Mesenchymal stem cell (in vitro differentiated cells and primary cell): Measurements from ENCODE around the gene PRDM1.
"Not testable (repeated sequence)": the region's sequence is repeated elsewhere in the genome, so short reads cannot be mapped to it uniquely, and the experiment has no call there.

ENCODE experiments used
- DNase-seq: peaks from one replicate; pipeline ENCODE4 v3.0.0-alpha.2; 2013
- H2AFZ ChIP-seq: one replicate; pipeline ENCODE4 v1.6.1; 2013; ENCODE audit warnings: low read depth, mild to moderate bottlenecking, control low read depth, inconsistent platforms, low read length, moderate library complexity
- H2AK5ac ChIP-seq: 2 replicates; pipeline ENCODE4 v1.6.1; 2013; ENCODE audit warnings: low read length, moderate library complexity, mild to moderate bottlenecking, inconsistent platforms; ENCODE audit not compliant: severe bottlenecking
- H2BK120ac ChIP-seq: one replicate; pipeline ENCODE4 v1.6.1; 2013; ENCODE audit warnings: low read depth, mild to moderate bottlenecking, inconsistent platforms, low read length, moderate library complexity
- H2BK12ac ChIP-seq, 2 experiments: one replicate each; pipeline ENCODE4 v1.6.1; 2013; ENCODE audit warnings: inconsistent platforms in 2 of 2, low read length in 2 of 2, mild to moderate bottlenecking in 2 of 2, moderate library complexity in 2 of 2, control low read depth in 1 of 2
- H2BK15ac ChIP-seq: one replicate; pipeline ENCODE4 v1.6.1; 2013; ENCODE audit warnings: mild to moderate bottlenecking, low read depth, inconsistent platforms; ENCODE audit not compliant: poor library complexity, severe bottlenecking
- H2BK5ac ChIP-seq: 2 replicates; pipeline ENCODE4 v1.6.1; 2013; ENCODE audit warnings: low read depth, mild to moderate bottlenecking, low read length, control low read depth, inconsistent platforms; ENCODE audit not compliant: poor library complexity, severe bottlenecking
- H3K14ac ChIP-seq, 2 experiments: one replicate each; pipeline ENCODE4 v1.6.1; 2013; ENCODE audit warnings: inconsistent platforms in 2 of 2, low read length in 2 of 2, control low read depth in 1 of 2, mild to moderate bottlenecking in 1 of 2, moderate library complexity in 1 of 2
- H3K18ac ChIP-seq, 2 experiments: one replicate each; pipeline ENCODE4 v1.6.1; 2013; ENCODE audit warnings: inconsistent platforms in 2 of 2, low read length in 2 of 2, control low read depth in 1 of 2, low read depth in 1 of 2, mild to moderate bottlenecking in 1 of 2
- H3K23ac ChIP-seq, 2 experiments: one replicate each; pipeline ENCODE4 v1.6.1; 2013; ENCODE audit warnings: inconsistent platforms in 2 of 2, low read length in 2 of 2, mild to moderate bottlenecking in 2 of 2, moderate library complexity in 2 of 2, control low read depth in 1 of 2
- H3K27ac ChIP-seq: 2 replicates; pipeline ENCODE4 v1.5.1; 2013; ENCODE audit warnings: mild to moderate bottlenecking, moderate library complexity, low read length, control low read depth, inconsistent platforms; ENCODE audit not compliant: poor library complexity, severe bottlenecking
- H3K27me3 ChIP-seq, 2 experiments: 2 replicates each; pipeline versions ENCODE4 v1.6.1 to v1.7.0; 2013; ENCODE audit warnings: low read length in 2 of 2, mild to moderate bottlenecking in 2 of 2, moderate library complexity in 2 of 2, control low read depth in 1 of 2, inconsistent platforms in 1 of 2; ENCODE audit not compliant: control insufficient read depth in 1 of 2, insufficient read depth in 1 of 2
- H3K36me3 ChIP-seq, 2 experiments: 2 replicates each; pipeline versions ENCODE4 v1.6.1 to v1.7.0; 2013; ENCODE audit warnings: low read length in 2 of 2, control low read depth in 1 of 2, inconsistent platforms in 1 of 2, low read depth in 1 of 2, mild to moderate bottlenecking in 1 of 2; ENCODE audit not compliant: insufficient read depth in 2 of 2, control insufficient read depth in 1 of 2
- H3K4ac ChIP-seq, 2 experiments: one replicate each; pipeline ENCODE4 v1.6.1; 2013; ENCODE audit warnings: inconsistent platforms in 2 of 2, low read length in 2 of 2, mild to moderate bottlenecking in 2 of 2, moderate library complexity in 2 of 2, control low read depth in 1 of 2, low read depth in 1 of 2
- H3K4me1 ChIP-seq: 2 replicates; pipeline ENCODE4 v1.6.1; 2013; ENCODE audit warnings: low read depth, low read length, control low read depth; ENCODE audit not compliant: control insufficient read depth, insufficient read depth
- H3K4me2 ChIP-seq: 2 replicates; pipeline ENCODE4 v1.6.1; 2013; ENCODE audit warnings: low read length, mild to moderate bottlenecking, inconsistent platforms; ENCODE audit not compliant: poor library complexity, severe bottlenecking
- H3K4me3 ChIP-seq, 2 experiments: 2 replicates each; pipeline versions ENCODE4 v1.5.1 to v1.7.0; 2013; ENCODE audit warnings: low read length in 2 of 2, mild to moderate bottlenecking in 2 of 2, control low read depth in 1 of 2, low read depth in 1 of 2; ENCODE audit not compliant: insufficient read depth in 1 of 2
- H3K79me1 ChIP-seq: replicated peaks from 2 replicates; pipeline ENCODE4 v1.6.1; 2013; ENCODE audit warnings: mild to moderate bottlenecking, control low read depth, low read length, inconsistent platforms; ENCODE audit not compliant: poor library complexity, severe bottlenecking
- H3K9ac ChIP-seq: 2 replicates; pipeline ENCODE4 v1.7.0; 2013; ENCODE audit warnings: mild to moderate bottlenecking, low read length, moderate library complexity
- H3K9me3 ChIP-seq: 2 replicates; pipeline ENCODE4 v1.7.0; 2013; ENCODE audit warnings: mild to moderate bottlenecking, low read length; ENCODE audit not compliant: control insufficient read depth
- H4K8ac ChIP-seq: one replicate; pipeline ENCODE4 v1.6.1; 2013; ENCODE audit warnings: inconsistent platforms, mild to moderate bottlenecking, low read length, moderate library complexity
- H4K91ac ChIP-seq: one replicate; pipeline ENCODE4 v1.6.1; 2013; ENCODE audit warnings: mild to moderate bottlenecking, low read length, inconsistent platforms
- WGBS: methylation state at CpG from one replicate; pipeline ENCODE4 v1.1.7; 2013; ENCODE audit warnings: mixed read lengths; 5-methylcytosine and 5-hydroxymethylcytosine counted together

The PRDM1 gene

DNA sequence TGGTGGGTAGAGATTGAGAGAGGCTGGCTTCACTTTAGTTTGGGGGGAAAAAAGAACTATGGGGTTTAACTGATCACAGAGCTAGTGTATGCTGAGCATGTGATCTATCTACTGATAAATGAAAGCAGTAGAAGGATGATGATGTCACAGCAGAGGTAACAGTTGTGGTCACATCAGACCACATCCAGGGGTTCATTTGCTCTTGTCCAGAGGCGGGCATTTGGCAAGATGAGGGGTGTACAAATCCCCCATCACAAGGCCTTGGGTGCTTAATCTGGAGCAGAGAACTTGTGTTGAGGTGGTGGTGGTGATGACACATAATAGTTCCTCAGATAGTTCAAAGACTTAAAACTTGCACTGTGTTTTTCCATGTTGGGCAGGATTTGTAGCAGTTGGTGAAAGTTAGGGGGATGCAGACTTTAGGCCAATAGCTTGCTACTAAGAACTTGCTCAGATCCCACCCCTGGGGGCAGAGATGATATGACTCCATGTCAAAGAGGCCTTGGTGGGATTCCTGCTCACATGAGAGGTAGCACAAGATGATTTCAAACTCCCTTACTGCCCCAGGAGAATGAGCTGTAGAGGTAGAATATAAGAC, 63.4 kb downstream of the PRDM1 start:
- H3K18ac ChIP-seq, result no peak overlapping the region
- H4K91ac ChIP-seq, result no peak overlapping the region
- no peak overlapping the region for H3K9ac ChIP-seq
- no peak overlapping the region for H3K4ac ChIP-seq
- peaks cover 15% of the 10 kb centered on the region for H3K4me1 ChIP-seq
- no peak overlapping the region for H2AK5ac ChIP-seq
- no peak overlapping the region for H3K4me2 ChIP-seq
- H3K9me3 ChIP-seq, result no peaks in the 10 kb centered on the region
- no peak overlapping the region for H2BK12ac ChIP-seq
- WGBS, result 95% methylated on average over 1 of the region's 1 CpG
- DNase-seq, result no peak
- H3K14ac ChIP-seq, result no peak overlapping the region
- H2AFZ ChIP-seq, result no peak overlapping the region
- no peak overlapping the region for H2BK15ac ChIP-seq
- H2BK5ac ChIP-seq, result no peak overlapping the region
- H3K27me3 ChIP-seq, result no peaks in the 10 kb centered on the region
- no peak overlapping the region for H3K23ac ChIP-seq
- H2BK120ac ChIP-seq, result no peak overlapping the region
- H3K27ac ChIP-seq, result no peak overlapping the region
- no peaks in the 10 kb centered on the region for H3K79me1 ChIP-seq
- no peaks in the 10 kb centered on the region for H3K36me3 ChIP-seq
- no peak overlapping the region for H4K8ac ChIP-seq
- H3K4me3 ChIP-seq, result no peak overlapping the region

DNA sequence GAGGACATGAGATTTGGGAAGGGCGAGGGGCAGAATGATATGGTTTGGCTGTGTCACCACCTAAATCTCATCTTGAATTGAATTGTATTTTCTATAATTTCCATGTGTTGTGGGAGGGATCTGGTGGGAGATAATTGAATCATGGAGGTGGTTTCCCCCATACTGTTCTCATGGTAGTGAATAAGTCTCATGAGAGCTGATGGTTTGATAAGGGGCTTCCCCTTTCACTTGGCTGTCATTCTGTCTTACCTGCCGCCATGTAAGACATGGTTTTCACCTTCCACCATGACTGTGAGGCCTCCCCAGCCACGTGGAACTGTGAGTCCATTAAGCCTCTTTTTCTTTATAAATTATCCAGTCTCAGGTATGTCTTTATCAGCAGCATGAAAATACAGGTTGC, 66.3 kb downstream of the PRDM1 start:
- not testable (repeated sequence) for H3K9me3 ChIP-seq, H3K4me1 ChIP-seq, H4K8ac ChIP-seq, H2AFZ ChIP-seq, H3K4me3 ChIP-seq, H3K27ac ChIP-seq, H3K18ac ChIP-seq, H2BK12ac ChIP-seq, H3K36me3 ChIP-seq, H3K23ac ChIP-seq, H2BK5ac ChIP-seq, H3K79me1 ChIP-seq, H3K4me2 ChIP-seq, H2BK15ac ChIP-seq, H4K91ac ChIP-seq, DNase-seq, H3K14ac ChIP-seq, H3K9ac ChIP-seq, H3K27me3 ChIP-seq, H2BK120ac ChIP-seq, H3K4ac ChIP-seq, H2AK5ac ChIP-seq
- WGBS, result 94% methylated on average over 3 of the region's 3 CpGs

DNA sequence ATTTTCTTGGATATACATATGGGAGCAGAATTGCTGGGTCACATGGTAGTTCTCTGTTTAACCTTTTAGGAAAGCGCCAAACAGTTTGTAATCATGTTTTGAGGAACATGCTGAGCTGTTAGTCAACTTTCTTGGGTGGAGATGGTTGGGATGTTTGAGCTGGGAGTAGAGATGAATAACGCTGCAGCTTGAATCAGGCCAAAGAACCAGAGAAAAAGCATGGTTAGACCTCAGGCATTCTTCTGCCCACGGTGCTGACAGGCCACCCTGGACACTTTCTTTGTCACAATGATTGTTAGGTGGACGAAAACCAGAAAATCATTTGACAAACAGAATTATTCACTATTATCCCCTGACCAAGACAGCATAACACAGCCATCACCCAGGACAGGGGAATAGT, 66.8 kb downstream of the PRDM1 start:
- Histone ChIP-seq H2BK12ac (no peak overlapping the region), H4K8ac (no peak overlapping the region), H3K79me1 (no peaks in the 10 kb centered on the region), H3K27me3 (no peaks in the 10 kb centered on the region), H2AFZ (peak overlapping the region; percentile 30), H3K4me3 (no peak overlapping the region), H2AK5ac (no peak overlapping the region), H2BK15ac (no peak overlapping the region), H3K18ac (no peak overlapping the region), H3K27ac (no peak overlapping the region), H3K4me1 (peaks cover 2% of the 10 kb centered on the region), H2BK5ac (no peak overlapping the region), H3K36me3 (no peaks in the 10 kb centered on the region), H3K4ac (no peak overlapping the region), H3K9ac (no peak overlapping the region), H3K23ac (no peak overlapping the region), H3K14ac (no peak overlapping the region), H2BK120ac (no peak overlapping the region), H3K9me3 (no peaks in the 10 kb centered on the region), H3K4me2 (no peak overlapping the region), H4K91ac (no peak overlapping the region)
- 82% methylated on average over 4 of the region's 4 CpGs for WGBS
- DNase-seq, result no peak

DNA sequence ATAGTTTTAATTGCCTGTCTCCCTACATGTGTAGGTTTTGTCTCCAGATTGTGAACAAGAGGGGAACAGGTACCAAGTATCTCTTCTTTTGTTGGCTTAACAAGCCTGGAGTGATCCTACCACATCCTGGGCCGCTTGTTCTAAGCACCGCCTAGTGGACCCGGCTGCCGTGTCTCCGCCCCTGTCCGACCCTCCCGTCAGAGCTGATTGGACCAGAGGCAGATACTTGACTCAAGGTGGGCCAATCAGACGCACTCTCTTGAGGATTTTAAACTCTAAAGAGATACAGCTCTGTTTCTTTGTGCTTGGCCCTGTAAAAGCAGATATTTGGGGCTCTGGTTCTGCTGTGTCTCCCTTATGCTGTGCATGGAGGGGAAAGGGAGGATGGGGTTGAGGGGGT, 68.2 kb downstream of the PRDM1 start:
- Histone ChIP-seq H3K4me2 (no peak overlapping the region), H3K36me3 (no peaks in the 10 kb centered on the region), H3K79me1 (no peaks in the 10 kb centered on the region), H2AFZ (no peak overlapping the region), H3K9me3 (no peaks in the 10 kb centered on the region), H2BK5ac (no peak overlapping the region), H3K27me3 (no peaks in the 10 kb centered on the region), H2BK12ac (no peak overlapping the region), H3K4me1 (peaks cover 2% of the 10 kb centered on the region), H3K14ac (no peak overlapping the region), H3K23ac (no peak overlapping the region), H2BK15ac (no peak overlapping the region), H4K91ac (no peak overlapping the region), H2BK120ac (no peak overlapping the region), H4K8ac (no peak overlapping the region), H3K9ac (no peak overlapping the region), H3K4me3 (no peak overlapping the region), H3K27ac (no peak overlapping the region), H2AK5ac (no peak overlapping the region), H3K18ac (no peak overlapping the region), H3K4ac (no peak overlapping the region)
- no peak for DNase-seq
- WGBS, result 98% methylated on average over 8 of the region's 8 CpGs
